Bladder microvascular endothelial cell (primary cell): ENCODE results near the gene CBLL2. TPM values are rescaled to one million over a fixed set of nuclear protein-coding genes. Genes with fewer than 3 reads are reported as not detected.

ENCODE experiments used
- total RNA-seq: library from RNA; depleted of rRNA; stranded (reverse); fragments of >200 nt; gene quantifications from 2 replicates; pipeline ENCODE4 v1.2.3, GENCODE V29; 2014

Gene CBLL2, protein sequence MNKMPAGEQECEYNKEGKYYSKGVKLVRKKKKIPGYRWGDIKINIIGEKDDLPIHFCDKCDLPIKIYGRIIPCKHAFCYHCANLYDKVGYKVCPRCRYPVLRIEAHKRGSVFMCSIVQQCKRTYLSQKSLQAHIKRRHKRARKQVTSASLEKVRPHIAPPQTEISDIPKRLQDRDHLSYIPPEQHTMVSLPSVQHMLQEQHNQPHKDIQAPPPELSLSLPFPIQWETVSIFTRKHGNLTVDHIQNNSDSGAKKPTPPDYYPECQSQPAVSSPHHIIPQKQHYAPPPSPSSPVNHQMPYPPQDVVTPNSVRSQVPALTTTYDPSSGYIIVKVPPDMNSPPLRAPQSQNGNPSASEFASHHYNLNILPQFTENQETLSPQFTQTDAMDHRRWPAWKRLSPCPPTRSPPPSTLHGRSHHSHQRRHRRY
- not detected in 2 replicates for total RNA-seq

DNA sequence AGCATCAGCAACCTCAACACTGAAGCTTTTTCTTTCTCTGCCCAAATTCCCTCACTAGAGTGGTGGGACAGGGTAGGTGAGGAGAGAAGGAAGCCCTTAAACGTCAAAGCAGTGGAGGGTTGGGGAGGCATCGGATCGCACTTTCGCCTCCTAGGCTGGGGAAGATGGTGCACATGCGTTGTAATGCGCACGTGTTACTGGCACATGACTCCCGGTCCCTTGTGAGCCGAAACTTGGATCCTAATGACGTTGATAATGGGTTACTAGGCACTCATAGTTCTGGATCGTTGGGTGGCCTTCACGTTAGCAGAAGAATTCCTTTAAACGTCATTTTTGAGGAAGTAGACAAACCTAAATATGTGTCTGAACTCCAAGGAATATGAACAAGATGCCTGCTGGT, at the start of gene CBLL2:
Gene CBLL2 (plus strand): TSS at position 301 of the 400 bp plus-strand sequence. CDS start 79 bp downstream, at position 380.

Other genes starting within 250 kb of the CBLL2 start
- 0.19 and 0.32 TPM in 2 replicates for gene PHEX, start 240.6 kb upstream of the CBLL2 start, total RNA-seq